ENCODE data around the gene TSEN2. TPM values are rescaled to one million over a fixed set of nuclear protein-coding genes. Genes with fewer than 3 reads are reported as not detected.

TSEN2 gene
- total and polyA plus RNA-seq, 2 of the 4 experiments (the other 2 are of a cell fraction): 9.5 to 14.2 TPM

DNA sequence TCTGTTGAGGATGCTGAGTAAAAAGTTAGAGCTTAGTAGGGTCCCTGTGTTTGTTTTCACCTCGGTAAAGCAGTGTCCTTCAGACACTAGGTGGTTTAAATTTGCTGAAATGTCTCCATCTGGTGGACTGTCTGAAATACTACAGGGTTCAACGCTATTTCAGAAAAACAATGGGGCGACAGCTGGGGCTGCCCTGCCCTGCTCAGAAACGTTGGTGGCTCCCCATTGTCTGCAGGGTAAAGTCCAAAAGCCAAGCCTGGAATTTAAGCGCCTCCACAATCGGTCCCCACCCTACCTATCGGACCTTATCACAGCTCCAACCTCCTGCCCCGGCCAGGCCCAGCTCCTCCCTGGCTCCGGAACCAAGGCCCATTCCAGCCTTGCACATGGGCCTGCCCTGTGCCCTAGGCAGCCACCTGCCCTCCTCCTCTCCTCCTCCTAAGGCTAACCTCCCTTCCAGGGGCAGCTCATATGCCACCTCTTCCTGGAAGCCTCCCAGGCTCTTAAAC lies 4.3 kb upstream of the TSEN2 start:
- Histone ChIP-seq H3K36me3 (ENCODE audit: control insufficient read depth, insufficient read depth, low read length) (no peaks in the 10 kb centered on the region), H3K14ac (replicated peaks; ENCODE audit: low read depth, low read length) (peak overlapping the region; percentile 12; the same call in 1 of the 2 replicates), H4K8ac (ENCODE audit: low read depth in 2 of 2, low read length in 2 of 2) (peak overlapping the region in 1 of 2 experiments; percentile 82; a peak in 2 of 4 replicates), H2BK15ac (ENCODE audit: low read depth, low read length) (peak overlapping the region; percentile 52; the same call in 1 of the 3 replicates), H2AFZ (replicated peaks; ENCODE audit: low read length, poor library complexity) (peak overlapping the region; percentile 86), H4K5ac (ENCODE audit: low read depth, low read length) (peak overlapping the region; percentile 33; the same call in 1 of the 2 replicates), H3K9me1 (ENCODE audit: insufficient read depth, low read length) (peaks cover 8% of the 10 kb centered on the region; the same call in 1 of the 2 replicates), H2AK9ac (replicated peaks; ENCODE audit: low read depth, low read length, poor library complexity) (peak overlapping the region; percentile 84), H2BK20ac (ENCODE audit: low read depth, low read length) (peak overlapping the region; percentile 55), H3K18ac (ENCODE audit: low read depth, low read length) (peak overlapping the region; percentile 1; the same call in 1 of the 2 replicates), H4K20me1 (ENCODE audit: insufficient read depth, low read length) (no peaks in the 10 kb centered on the region), H3K23ac (ENCODE audit: low read depth, low read length) (no peak overlapping the region), H3K9ac (ENCODE audit: low read depth, low read length) (no peak overlapping the region), H2BK120ac (ENCODE audit: low read depth, low read length) (peak overlapping the region; percentile 68), H3K56ac (ENCODE audit: extremely low read depth, insufficient read depth, low read length) (no peak overlapping the region), H3K79me1 (ENCODE audit: low read depth in 1 of 2, low read length in 2 of 2) (peaks cover 3 to 6% of the 10 kb centered on the region in 2 experiments; a peak in 3 of 4 replicates), H2BK5ac (ENCODE audit: low read depth, low read length, poor library complexity, severe bottlenecking) (no peak overlapping the region), H4K91ac (ENCODE audit: insufficient read depth, low read depth, low read length) (peak overlapping the region; percentile 71), H3K9me3 (ENCODE audit: control insufficient read depth, insufficient read depth, low read length) (no peaks in the 10 kb centered on the region), H3K4ac (ENCODE audit: low read depth, low read length) (peak overlapping the region; percentile 87), H3K27me3 (ENCODE audit: control insufficient read depth, insufficient read depth, low read length) (no peaks in the 10 kb centered on the region), H3K4me3 (ENCODE audit: insufficient read depth, low read depth, low read length) (no peak overlapping the region), H3K4me2 (ENCODE audit: low read depth, low read length) (no peak overlapping the region), H2AK5ac (ENCODE audit: low read depth, low read length) (peak overlapping the region; percentile 92), H3K27ac (ENCODE audit: insufficient read depth, low read length) (peak overlapping the region; percentile 0; the same call in 1 of the 2 replicates), H3K4me1 (ENCODE audit: control insufficient read depth, insufficient read depth, low read length) (peaks cover 8% of the 10 kb centered on the region)
- 4% methylated on average over 4 of the region's 9 CpGs; no CpG with 5 or more reads in 1 of the 2 experiments for WGBS, 2 experiments (ENCODE audit: extremely low coverage in 2 of 2, insufficient read length in 1 of 2)
- peak; percentile 55 for DNase-seq
- BruUV-seq (replicated peaks): no TSS peak
- ChIA-PET CTCF (interaction anchor here (0.6 to 1.7 kb wide), 23 partner anchors 53 to 972 kb away, joined by 3 to 19 read pairs (median 4); no protein-coding TSS in a partner anchor), POLR2A (ENCODE audit: unreplicated experiment) (no interaction called here)
- dilution Hi-C loops (cut with HindIII; ENCODE audit: low sequenced_read_pairs, unreplicated experiment) (no loop called here), in situ Hi-C loops (cut with MboI; ENCODE audit: low sequenced_read_pairs) (loop anchor here (5.0 to 10.0 kb wide), 2 partner anchors 305 to 343 kb away; no protein-coding TSS in a partner anchor), intact Hi-C loops (cut with micrococcal nuclease) (loop anchor here (1.0 to 5.0 kb wide), 5 partner anchors 192 to 345 kb away; no protein-coding TSS in a partner anchor)
- TF ChIP-seq RAD21 (IDR thresholded peaks at IDR 0.05; ENCODE audit: low read length) (peak; percentile 87), SMC3 (IDR thresholded peaks at IDR 0.05; ENCODE audit: low read depth, low read length) (peak; percentile 94), POLR2A (IDR thresholded peaks at IDR 0.05; ENCODE audit: low read depth, low read length) (no peak)
- TF ChIP-seq, protein P1, sequence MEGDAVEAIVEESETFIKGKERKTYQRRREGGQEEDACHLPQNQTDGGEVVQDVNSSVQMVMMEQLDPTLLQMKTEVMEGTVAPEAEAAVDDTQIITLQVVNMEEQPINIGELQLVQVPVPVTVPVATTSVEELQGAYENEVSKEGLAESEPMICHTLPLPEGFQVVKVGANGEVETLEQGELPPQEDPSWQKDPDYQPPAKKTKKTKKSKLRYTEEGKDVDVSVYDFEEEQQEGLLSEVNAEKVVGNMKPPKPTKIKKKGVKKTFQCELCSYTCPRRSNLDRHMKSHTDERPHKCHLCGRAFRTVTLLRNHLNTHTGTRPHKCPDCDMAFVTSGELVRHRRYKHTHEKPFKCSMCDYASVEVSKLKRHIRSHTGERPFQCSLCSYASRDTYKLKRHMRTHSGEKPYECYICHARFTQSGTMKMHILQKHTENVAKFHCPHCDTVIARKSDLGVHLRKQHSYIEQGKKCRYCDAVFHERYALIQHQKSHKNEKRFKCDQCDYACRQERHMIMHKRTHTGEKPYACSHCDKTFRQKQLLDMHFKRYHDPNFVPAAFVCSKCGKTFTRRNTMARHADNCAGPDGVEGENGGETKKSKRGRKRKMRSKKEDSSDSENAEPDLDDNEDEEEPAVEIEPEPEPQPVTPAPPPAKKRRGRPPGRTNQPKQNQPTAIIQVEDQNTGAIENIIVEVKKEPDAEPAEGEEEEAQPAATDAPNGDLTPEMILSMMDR (conservative IDR thresholded peaks at IDR 0.05; ENCODE audit: low read depth, low read length): peak; percentile 71
- TF ChIP-seq, protein P2, sequence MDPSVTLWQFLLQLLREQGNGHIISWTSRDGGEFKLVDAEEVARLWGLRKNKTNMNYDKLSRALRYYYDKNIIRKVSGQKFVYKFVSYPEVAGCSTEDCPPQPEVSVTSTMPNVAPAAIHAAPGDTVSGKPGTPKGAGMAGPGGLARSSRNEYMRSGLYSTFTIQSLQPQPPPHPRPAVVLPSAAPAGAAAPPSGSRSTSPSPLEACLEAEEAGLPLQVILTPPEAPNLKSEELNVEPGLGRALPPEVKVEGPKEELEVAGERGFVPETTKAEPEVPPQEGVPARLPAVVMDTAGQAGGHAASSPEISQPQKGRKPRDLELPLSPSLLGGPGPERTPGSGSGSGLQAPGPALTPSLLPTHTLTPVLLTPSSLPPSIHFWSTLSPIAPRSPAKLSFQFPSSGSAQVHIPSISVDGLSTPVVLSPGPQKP (IDR thresholded peaks at IDR 0.05; ENCODE audit: borderline replicate concordance, low read depth, low read length): no peak
- peak; percentile 40 for ATAC-seq (ENCODE audit: low read depth)

Data from IMR-90 (cell line).